T1000 (cell line): ENCODE data around the gene CAMK1D.
"Not testable (repeated sequence)": the region's sequence is repeated elsewhere in the genome, so short reads cannot be mapped to it uniquely, and the experiment has no call there.

Source experiments
- DNase-seq: peaks from one replicate; lab custom pipeline; 2025; ENCODE audit warnings: mixed read lengths; lab: John Stamatoyannopoulos, UW

The CAMK1D gene

DNA sequence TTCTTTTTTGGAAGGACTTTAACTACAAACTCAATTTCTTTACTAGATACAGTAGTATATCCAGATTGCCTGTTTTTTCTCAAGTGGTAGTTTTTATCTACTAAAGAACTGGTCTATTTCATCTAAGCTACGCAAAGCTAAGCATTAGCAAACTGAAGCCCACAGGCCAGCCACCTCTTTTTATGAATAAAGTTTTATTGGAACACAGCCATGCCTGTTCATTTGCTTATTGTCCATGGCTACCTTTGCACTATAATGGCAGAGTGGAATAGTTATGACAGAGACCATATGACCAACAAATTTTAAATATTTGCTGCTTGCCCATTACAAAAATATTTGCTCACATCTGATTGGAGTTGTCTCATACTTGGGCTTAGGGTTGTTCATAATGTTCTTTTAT, 168.7 kb downstream of the CAMK1D start:
- DNase-seq, result no peak

DNA sequence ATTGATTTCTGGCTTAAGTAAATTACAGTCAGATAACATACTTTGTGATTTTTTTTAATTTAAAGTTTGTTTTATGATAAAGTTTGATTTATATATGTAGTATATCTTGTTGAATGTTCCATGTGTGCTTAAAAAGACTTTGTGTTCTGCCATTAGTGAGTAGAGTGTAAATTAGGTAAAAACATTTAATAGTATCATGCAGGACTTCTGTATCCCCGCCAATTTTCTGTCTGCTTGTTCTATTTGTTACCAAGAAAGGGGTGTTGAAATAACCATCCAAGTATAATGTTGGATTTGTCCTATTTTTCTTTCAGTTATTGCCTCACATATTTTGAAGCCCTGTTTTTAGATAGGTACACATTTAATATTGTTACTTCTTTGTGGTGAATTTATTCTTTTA, 172.1 kb downstream of the CAMK1D start:
- DNase-seq, result no peak

DNA sequence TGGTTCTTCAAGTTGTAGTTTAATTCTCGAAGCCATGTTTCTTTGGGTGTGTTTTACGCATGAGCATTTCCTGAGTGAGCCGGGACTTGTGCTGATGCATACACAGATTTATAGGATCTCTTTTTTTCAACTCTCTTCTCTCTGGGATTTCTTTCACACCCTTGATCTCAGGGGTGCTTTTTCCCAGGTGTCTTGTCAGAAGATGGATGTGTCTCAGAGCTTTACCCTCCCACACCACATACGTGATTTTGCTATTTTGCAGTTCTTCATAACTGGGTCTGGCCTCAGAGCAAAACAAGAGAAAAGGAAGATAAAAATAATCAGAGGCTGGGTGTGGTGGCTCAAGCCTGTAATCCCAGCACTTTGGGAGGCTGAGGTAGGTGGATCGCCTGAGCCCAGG, 177.0 kb downstream of the CAMK1D start:
- DNase-seq, result no peak

DNA sequence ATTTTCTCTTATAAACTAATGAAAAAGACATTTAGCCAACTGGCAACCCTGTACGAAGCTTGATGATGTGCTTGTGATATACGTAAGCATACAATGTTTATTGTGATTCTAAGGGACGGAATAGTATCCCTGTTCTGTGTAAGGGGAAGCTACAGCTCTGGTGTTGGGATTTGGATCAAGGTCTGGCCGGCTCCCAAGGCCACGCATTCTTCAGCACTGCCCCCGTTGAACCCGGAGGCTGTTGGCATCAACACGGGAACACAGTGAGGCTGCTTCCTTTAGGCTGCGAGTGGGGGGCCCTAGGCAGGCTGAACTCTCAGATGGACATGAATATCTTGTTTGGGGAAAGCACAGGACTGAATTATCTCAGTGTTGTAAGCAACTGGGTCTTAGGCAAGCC, 180.6 kb downstream of the CAMK1D start:
- DNase-seq, result no peak

GRCh38 chr10:12531305-12532220, 182.2 kb downstream of the CAMK1D start:
- DNase-seq, result no peak

DNA sequence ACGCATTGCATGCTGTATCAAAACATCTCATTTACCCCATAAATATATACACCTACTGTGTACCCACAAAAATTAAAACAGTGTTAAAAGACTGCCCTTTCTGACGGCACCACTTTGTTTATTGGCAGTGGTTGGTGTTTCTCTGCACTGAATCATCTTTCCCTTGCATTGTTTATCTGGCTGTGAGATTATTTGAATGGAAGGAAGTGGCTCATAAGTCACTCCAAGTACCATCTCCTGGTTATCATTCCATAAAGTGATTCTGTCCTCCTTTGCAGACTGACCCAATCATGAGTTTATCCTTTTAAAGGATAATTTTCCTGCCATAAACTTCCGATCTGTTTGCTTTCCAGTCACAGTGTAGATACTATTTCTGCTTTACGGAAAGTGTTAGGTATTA, 183.8 kb downstream of the CAMK1D start:
- no peak for DNase-seq

GRCh38 chr10:12533723-12534122, 184.4 kb downstream of the CAMK1D start:
- no peak for DNase-seq

- no peak for DNase-seq
Observed at GRCh38 chr10:12534824-12535223, 185.5 kb downstream of the CAMK1D start.

- no peak for DNase-seq
Observed at GRCh38 chr10:12535656-12536055, 186.3 kb downstream of the CAMK1D start.

DNA sequence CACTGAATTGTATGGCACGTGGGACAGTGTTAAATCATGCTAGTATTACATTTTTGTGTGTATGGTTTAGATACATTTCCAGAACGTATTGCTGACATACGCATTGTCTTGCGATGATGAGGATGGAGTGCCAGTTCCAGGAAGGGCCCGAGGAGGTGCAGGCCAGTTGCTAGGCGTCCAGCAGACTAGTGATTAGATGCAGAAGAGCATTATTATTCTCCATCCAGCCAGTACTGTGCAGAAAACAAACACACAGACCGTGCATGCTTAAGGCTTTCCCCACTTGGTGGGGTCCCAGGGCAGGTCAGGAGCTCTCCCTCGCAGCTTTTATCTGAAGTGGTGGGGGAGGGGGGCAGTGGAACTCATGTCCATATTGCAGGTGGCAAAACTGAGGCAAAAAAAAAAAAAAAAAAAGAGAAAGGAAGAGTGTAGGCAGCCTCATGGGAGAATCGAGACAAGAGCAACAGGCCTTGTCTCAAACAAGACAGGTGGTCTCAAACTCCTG, 189.2 kb downstream of the CAMK1D start:
- no peak for DNase-seq

DNA sequence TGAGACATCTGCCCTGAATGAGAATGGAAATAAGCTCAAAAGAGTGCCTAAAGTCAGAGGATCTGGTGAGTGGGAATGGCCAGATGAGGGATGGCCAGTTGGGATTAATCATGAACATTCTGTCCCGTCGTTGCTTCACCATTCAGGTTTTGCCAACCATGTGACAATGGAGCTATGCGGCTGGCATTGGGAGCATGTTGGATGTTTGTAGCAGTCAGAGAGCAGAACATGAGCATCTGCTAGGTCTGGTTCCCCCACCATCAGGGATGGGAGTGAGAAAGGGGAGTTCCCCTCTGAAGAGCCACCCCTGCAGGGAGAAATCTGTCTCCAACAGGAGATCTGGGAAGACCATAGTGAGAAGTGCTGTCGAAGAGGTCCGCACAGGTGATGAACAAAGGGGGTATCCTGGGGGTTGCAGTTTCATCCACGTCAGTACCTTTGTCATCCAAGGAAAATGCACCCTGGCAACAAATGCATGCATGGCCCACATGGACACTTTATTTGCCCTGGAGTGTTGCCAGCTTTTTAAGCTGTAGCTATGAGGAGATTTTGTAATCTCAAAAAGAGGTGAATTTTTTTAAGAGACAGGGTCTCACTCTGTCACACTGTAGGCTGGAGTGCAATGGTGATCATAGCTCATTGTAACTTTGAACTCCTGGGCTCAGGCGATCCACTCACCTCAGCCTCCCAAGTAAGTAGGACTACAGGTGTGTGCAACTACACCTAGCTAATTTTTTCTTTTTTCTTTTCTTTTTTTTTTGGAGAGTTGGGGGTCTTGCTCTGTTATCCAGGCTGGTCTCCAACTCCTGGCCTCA, 190.2 kb downstream of the CAMK1D start:
- no peak for DNase-seq

DNA sequence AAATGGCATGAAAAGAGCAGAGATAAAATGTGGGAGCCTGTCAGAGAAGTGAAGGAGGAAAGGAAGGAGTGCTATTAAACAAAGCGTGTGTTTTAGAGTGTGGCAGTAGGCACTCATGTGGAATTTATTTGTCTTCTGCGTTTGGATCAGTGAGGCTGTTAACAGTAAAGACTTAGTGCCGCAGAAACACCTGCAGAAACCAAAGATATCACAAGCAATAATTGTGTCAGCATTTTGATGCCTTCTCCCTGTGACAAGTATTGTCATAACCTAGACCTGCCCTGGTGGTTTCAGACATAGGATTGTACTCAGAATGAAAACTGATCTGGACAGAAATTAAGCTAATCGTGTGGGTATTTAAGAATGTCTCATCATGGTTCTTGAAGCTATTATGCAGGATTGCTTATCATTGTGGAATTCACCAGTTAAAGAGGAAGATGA, 191.0 kb downstream of the CAMK1D start:
- DNase-seq, result no peak

DNA sequence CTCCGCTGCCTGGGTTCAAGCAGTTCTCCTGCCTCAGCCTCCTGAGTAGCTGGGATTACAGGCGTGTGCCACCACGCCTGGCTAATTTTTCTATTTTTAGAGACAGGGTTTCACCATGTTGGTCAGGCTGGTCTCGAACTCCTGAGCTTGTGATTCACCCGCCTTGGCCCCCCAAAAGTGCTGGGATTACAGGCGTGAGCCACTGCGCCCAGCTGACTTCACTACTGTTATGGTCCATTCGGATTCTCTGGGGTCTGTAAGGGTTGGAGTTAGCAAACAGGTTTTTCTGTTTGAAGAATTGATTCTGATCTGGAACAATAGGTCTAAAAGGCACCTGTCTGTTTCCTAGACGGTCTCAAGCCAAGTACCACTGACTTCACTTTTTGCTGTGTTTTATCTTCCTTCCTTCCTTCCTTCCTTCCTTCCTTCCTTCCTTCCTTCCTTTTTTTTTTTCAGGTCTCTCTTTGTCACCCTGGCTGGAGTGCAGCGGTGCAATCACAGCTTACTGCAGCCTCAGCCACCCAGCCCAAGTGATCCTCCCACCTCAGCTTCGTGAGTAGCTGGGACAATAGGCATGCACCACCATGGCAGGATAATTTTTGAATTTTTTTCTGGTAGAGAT, 192.2 kb downstream of the CAMK1D start:
- no peak for DNase-seq

- no peak for DNase-seq
Observed at GRCh38 chr10:12542133-12542670, 192.9 kb downstream of the CAMK1D start.

- DNase-seq, result no peak
Observed at GRCh38 chr10:12543589-12543988, 194.2 kb downstream of the CAMK1D start.

GRCh38 chr10:12546160-12546802, 196.9 kb downstream of the CAMK1D start:
- DNase-seq, result not testable (repeated sequence)

DNA sequence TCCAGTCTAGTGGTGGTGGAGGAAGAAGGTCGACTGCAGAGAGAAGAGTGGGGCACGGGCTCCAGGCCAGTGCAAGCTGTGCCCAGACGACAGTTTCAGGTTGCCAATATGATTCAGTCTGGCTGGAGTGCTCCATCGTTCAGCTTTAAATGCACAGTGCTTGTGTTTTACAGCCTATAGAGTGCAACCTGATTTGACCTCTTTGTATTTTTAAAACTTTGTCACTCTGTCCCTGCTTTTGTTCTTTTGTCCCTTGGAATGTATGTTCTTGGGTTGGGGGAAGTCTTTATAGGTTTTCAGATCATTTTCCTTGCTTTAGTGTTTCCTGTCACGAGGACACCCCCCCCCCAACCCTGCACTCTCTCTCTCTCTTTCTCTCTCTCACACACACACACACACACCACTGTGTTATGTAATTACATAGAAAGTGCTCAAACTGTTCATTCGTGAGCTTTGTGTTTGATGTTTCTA, 198.0 kb downstream of the CAMK1D start:
- DNase-seq, result no peak

- no peak for DNase-seq
Observed at GRCh38 chr10:12549297-12549696, 199.9 kb downstream of the CAMK1D start.

DNA sequence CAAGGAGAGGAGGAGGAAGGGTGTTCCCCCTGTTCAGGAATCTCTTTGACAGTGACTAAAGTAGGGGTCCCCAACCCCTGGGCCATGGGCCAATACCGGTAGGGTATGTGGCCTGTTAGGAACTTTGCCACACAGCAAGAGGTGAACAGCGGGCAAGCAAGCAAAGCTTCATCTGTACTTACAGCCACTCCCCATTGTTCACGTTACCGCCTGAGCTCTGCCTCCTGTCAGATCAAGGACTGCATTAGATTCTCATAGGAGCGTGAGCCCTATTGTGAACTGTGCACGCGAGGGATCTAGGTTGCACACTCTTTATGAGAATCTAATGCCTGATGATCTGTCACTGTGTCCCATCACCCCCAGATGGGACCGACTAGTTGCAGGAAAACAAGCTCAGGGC, 201.6 kb downstream of the CAMK1D start:
- DNase-seq, result no peak

GRCh38 chr10:12556039-12556438, 206.7 kb downstream of the CAMK1D start:
- no peak for DNase-seq

GRCh38 chr10:12559578-12560178, 210.3 kb downstream of the CAMK1D start:
- DNase-seq, result no peak
